Liver (tissue), 3 donors: ENCODE measurements around the gene GLMP.

Experiments used
- ATF3 ChIP-seq: IDR thresholded peaks from 2 replicates; pipeline ENCODE4 v1.6.1; 2016; ENCODE audit warnings: antibody characterized with exemption
- CTCF ChIP-seq: fragments of 150-350 bp; IDR thresholded peaks from 2 replicates; pipeline ENCODE4 v1.5.1; 2017; ENCODE audit warnings: improper control_type of control experiment, low read depth, low read length; ENCODE audit not compliant: missing input control
- FOXA1 ChIP-seq: IDR thresholded peaks from 2 replicates; pipeline ENCODE4 v1.6.1; 2016; ENCODE audit warnings: antibody characterized with exemption
- JUND ChIP-seq, 2 donors: IDR thresholded peaks; 2 replicates each; pipeline ENCODE4 v1.6.1; 2016; ENCODE audit warnings: antibody characterized with exemption in 2 of 2
- MAX ChIP-seq: IDR thresholded peaks from 2 replicates; pipeline ENCODE4 v1.6.1; 2016; ENCODE audit warnings: antibody characterized with exemption
- REST ChIP-seq: IDR thresholded peaks from 2 replicates; pipeline ENCODE4 v1.6.1; 2016; ENCODE audit warnings: antibody characterized with exemption, mild to moderate bottlenecking
- RXRA ChIP-seq, 2 donors: IDR thresholded peaks; 2 replicates each; pipeline ENCODE4 v1.6.1; 2017 to 2018; ENCODE audit warnings: antibody characterized with exemption in 2 of 2, mild to moderate bottlenecking in 1 of 2
- SP1 ChIP-seq: IDR thresholded peaks from 2 replicates; pipeline ENCODE4 v1.6.1; 2018; ENCODE audit warnings: antibody characterized with exemption, mild to moderate bottlenecking
- TAF1 ChIP-seq: conservative IDR thresholded peaks from 2 replicates; pipeline ENCODE4 v1.6.1; 2016; ENCODE audit warnings: antibody characterized with exemption, mild to moderate bottlenecking
- YY1 ChIP-seq: IDR thresholded peaks from 2 replicates; pipeline ENCODE4 v1.6.1; 2016; ENCODE audit warnings: antibody characterized with exemption, mild to moderate bottlenecking
- ZBTB33 ChIP-seq: IDR thresholded peaks from 2 replicates; pipeline ENCODE4 v1.6.1; 2016; ENCODE audit warnings: antibody characterized with exemption
- donor health status: healthy.
- donor health status: healthy.

- no peak for TF ChIP-seq TAF1
- TF ChIP-seq ATF3, result no peak
- no peak for TF ChIP-seq MAX
- no peak for TF ChIP-seq CTCF
- TF ChIP-seq FOXA1, result no peak
- no peak for TF ChIP-seq JUND (IDR thresholded peaks at IDR 0.05)
- no peak for TF ChIP-seq REST
- TF ChIP-seq SP1, result no peak
- TF ChIP-seq ZBTB33, result no peak
- TF ChIP-seq YY1, result no peak
- no peak for TF ChIP-seq RXRA (IDR thresholded peaks at IDR 0.05)
Measured at GRCh38 chr1:156242738-156243137, 52.7 kb downstream of the GLMP start.
